T-helper 22 cell (primary cell): ENCODE measurements around the gene MCAT.
A peak's percentile ranks its signal among the peaks of the same experiment; 100 is the strongest.

ENCODE experiments used
- DNase-seq: peaks from one replicate; pipeline ENCODE4 v3.0.0-alpha.2; 2020; ENCODE audit warnings: low read depth

The MCAT gene

DNA sequence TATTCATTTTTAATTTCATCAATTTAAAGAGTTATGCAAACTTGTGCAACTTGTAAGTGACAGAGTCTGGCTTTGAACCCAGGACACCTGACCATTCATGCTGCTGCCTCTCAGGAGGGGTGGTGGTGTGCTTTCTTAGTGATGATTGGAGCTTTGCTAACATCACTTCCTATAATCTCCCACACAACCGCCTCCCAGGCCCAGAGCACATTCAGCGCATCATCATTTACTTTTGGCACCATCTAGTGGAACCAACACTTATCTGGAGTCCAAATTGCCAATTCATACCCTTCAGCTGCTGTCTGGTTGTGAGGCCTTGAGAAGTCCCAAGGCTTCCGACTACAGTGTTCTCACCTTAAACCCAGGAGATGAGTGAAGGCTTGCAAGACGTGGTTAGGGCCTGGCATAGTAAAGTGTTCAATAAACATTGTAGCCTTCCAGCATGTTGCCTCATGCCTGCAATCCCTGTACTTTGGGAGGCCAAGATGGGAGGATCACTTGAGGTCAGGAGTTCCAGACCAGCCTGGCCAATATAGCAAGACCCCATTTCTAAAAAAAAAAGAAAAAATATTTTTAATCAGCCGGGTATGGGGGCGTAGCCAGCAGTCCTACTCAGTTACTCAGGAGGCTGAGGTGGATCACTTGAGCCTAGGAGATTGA, 52.9 kb downstream of the MCAT start:
- DNase-seq, result no peak

DNA sequence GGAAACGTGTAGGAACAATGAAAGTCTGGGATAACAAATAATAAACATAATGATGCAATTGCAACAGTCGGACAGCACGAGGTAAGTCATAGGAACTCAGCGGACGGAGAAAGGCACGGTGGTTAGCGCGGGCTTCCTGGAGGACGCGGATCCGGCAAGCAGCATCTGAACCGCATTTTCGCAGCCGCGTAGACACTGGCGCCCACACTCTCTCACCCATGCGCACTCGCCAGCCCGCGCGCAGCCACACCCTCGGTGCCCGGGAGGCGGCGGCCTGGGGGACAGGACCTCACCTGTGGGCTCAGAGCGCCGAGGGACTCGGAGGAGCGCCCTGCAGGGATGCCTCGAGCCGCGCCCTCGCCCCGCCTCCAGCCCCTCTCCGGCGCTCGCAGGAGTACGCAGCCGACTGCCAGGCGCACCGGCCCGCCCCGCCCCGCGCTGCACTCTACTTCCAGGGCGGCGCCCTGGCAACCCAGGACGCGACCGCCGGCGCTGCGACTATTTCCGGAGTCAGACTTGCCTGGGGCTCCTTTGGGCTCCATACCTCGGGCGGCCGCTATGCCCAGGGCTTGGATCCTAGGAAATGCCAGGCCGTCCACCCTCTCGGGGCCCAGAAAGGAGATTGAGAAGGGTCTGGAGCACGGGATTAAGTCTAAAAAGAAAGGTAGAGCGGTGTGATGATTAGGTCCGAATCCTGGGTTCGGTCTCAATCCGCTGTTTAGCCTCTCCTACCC, 54.0 kb downstream of the MCAT start, which contains the start of gene TTLL1:
TTLL1 (minus strand) TSS at position 408 of the 734 bp plus-strand sequence. CDS start 13,805 bp downstream, outside the sequence.
- peak; percentile 79 for DNase-seq

- no peak for DNase-seq
Measured at GRCh38 chr22:43088627-43088983, 54.6 kb downstream of the MCAT start.

DNA sequence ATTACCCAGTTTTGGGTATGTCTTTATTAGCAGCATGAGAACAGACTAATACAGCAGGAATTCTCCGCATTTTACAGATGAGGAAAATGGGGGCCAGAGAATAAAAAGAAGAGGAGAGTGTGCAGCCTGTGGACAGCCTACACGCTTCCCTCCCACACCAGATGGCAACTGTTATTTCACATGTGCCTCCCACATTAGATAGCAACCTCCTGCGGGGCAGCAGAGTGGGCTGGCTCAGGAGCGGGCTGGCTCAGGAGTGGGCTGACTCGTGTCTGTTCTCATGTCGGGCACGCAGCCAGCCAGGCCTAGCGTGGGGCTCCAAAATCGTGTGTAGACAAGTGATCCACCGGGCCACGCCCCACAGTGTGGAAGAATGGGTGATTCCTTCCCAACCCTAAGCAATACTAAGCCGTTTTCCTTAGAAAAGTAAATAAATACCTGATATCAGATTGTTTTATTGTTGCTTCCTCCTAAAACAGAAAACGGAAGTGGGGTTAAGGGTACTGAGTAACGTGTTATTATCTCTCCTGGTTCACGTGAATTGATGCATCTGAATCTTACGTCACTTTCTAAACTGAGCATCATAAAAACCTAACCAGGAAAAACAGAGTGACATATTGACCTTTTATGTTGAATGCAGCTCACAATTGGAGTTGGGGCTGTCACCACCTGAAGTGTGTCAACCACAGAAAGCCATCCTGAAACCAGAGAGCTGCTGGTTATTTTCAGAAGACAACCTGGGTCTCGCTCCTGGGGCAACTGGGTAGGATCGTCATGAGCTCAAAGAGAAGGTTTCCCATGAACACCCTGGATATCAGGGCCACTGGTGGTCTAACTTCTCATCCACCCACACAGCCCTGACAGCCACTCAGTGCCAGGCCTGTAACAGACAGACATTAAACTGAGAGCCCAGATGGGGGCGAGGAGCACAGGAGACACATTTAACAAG, 57.3 kb downstream of the MCAT start:
- no peak for DNase-seq
